Mesendoderm (in vitro differentiated cells): ENCODE data around the gene MGMT.

Source experiments
- DNase-seq: peaks from one replicate; pipeline ENCODE4 v3.0.0; 2013
- H2AK5ac ChIP-seq: 2 replicates; pipeline ENCODE4 v1.6.1; 2013; ENCODE audit warnings: low read length, inconsistent platforms
- H2BK120ac ChIP-seq: 2 replicates; pipeline ENCODE4 v1.6.1; 2013; ENCODE audit warnings: low read depth, mild to moderate bottlenecking, low read length, moderate library complexity, mixed read lengths
- H2BK15ac ChIP-seq: replicated peaks from 2 replicates; pipeline ENCODE4 v1.6.1; 2013; ENCODE audit warnings: low read depth, mild to moderate bottlenecking, moderate library complexity
- H2BK5ac ChIP-seq: 2 replicates; pipeline ENCODE4 v1.6.1; 2013; ENCODE audit warnings: low read length, inconsistent platforms
- H3K18ac ChIP-seq: 2 replicates; pipeline ENCODE4 v1.6.1; 2013; ENCODE audit warnings: mild to moderate bottlenecking, low read length, mixed read lengths
- H3K23ac ChIP-seq: one replicate; pipeline ENCODE4 v1.6.1; 2013; ENCODE audit warnings: low read length
- H3K27ac ChIP-seq: 2 replicates; pipeline ENCODE4 v1.5.1; 2013; ENCODE audit warnings: low read depth, mild to moderate bottlenecking, inconsistent platforms, low read length, moderate library complexity
- H3K27me3 ChIP-seq: 2 replicates; pipeline ENCODE4 v1.6.1; 2013; ENCODE audit warnings: low read length, control low read depth, mild to moderate bottlenecking, inconsistent platforms; ENCODE audit not compliant: insufficient read depth, poor library complexity
- H3K36me3 ChIP-seq: 2 replicates; pipeline ENCODE4 v1.6.1; 2013; ENCODE audit warnings: low read length, inconsistent platforms; ENCODE audit not compliant: control insufficient read depth, insufficient read depth
- H3K4ac ChIP-seq: one replicate; pipeline ENCODE4 v1.6.1; 2013; ENCODE audit warnings: low read depth, mild to moderate bottlenecking, low read length, moderate library complexity
- H3K4me1 ChIP-seq: 2 replicates; pipeline ENCODE4 v1.6.1; 2013; ENCODE audit warnings: low read depth, low read length, inconsistent platforms; ENCODE audit not compliant: control insufficient read depth
- H3K4me2 ChIP-seq: 2 replicates; pipeline ENCODE4 v1.6.1; 2013; ENCODE audit warnings: low read length
- H3K4me3 ChIP-seq: 2 replicates; pipeline ENCODE4 v1.5.1; 2013; ENCODE audit warnings: mild to moderate bottlenecking, low read length
- H3K56ac ChIP-seq: one replicate; pipeline ENCODE4 v1.6.1; 2013; ENCODE audit warnings: low read length
- H3K79me1 ChIP-seq: 2 replicates; pipeline ENCODE4 v1.6.1; 2013; ENCODE audit warnings: low read length, inconsistent platforms
- H3K79me2 ChIP-seq: 2 replicates; pipeline ENCODE4 v1.6.1; 2013; ENCODE audit warnings: mild to moderate bottlenecking, low read length; ENCODE audit not compliant: control insufficient read depth, insufficient read depth
- H3K9ac ChIP-seq: 2 replicates; pipeline ENCODE4 v1.6.1; 2013; ENCODE audit warnings: low read length, inconsistent platforms
- H4K5ac ChIP-seq: one replicate; pipeline ENCODE4 v1.6.1; 2013; ENCODE audit warnings: low read length
- H4K8ac ChIP-seq: one replicate; pipeline ENCODE4 v1.6.1; 2013; ENCODE audit warnings: low read depth, mild to moderate bottlenecking, control low read depth, low read length, moderate library complexity
- WGBS: extraction: QIAGEN DNeasy Blood & Tissue Kit; methylation state at CpG from one replicate; pipeline ENCODE4 v1.1.7; 2013; ENCODE audit warnings: low lambda C conversion rate, missing lambda C conversion rate; ENCODE audit not compliant: insufficient coverage; ENCODE audit errors: extremely low coverage; 5-methylcytosine and 5-hydroxymethylcytosine counted together

Gene MGMT

DNA sequence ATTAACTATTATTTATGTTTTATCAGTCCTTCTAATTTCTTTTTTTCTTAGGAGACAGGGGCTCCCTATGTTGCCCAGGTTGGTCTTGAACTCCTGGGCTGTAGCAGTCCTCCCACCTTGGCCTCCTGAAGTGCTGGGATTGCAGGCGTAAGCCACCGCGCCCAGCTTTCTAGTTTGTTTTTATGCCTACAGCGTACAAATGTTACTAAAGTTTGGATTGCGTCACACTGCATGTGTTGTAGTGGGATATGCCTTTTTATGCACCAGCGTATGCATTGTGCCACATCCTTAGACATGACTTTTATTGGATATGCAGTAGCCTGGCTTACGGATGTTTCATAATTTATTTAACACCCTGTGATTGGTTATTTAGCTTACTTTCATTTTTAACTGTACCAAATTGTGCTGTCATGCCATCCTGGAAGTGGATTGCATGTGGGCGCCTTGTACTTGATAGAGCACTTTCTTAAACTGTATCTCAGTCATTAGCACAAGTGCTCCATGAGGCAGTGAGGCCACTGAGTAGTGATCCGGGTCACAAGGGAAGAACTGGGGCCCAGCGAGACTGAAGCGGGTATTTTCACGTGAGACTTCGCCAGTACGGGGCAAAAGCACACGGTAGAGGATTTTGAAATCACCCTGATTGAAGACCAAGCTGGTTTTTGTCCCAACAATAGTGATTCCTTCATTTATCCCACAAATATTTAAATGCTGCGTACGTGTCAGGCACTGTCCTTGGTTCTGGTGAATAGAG lies 165.0 kb downstream of the MGMT start:
- Histone ChIP-seq H4K5ac (no peak overlapping the region), H3K27me3 (no peaks in the 10 kb centered on the region), H2BK15ac (no peak overlapping the region), H3K79me1 (no peaks in the 10 kb centered on the region), H2AK5ac (no peak overlapping the region), H2BK120ac (no peak overlapping the region), H2BK5ac (no peak overlapping the region), H4K8ac (no peak overlapping the region), H3K79me2 (no peaks in the 10 kb centered on the region), H3K23ac (no peak overlapping the region), H3K4me2 (no peak overlapping the region), H3K56ac (no peak overlapping the region), H3K18ac (no peak overlapping the region), H3K27ac (no peak overlapping the region), H3K36me3 (no peaks in the 10 kb centered on the region), H3K9ac (no peak overlapping the region), H3K4ac (no peak overlapping the region), H3K4me1 (no peaks in the 10 kb centered on the region), H3K4me3 (no peak overlapping the region)
- no peak for DNase-seq
- no CpG with 5 or more reads among the region's 17 CpGs for WGBS

DNA sequence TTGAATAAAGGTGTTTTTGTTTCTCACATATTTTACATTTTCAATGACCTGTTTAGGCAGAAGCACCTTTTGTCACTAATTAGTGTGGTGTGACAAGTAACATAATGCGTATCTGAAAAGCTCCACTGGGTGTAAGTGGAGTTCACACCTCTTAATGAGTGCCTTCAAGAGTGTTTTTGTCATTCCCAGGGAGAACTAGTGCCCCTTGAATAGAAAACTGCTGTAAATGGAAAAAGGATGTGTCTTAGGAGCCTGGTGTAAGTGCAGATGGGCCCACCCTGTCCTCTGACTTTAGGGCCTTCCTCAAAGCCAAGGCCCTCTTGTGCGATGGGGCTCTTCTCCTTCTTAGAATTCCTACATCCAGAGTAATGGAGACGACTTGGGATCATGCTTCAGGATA lies 170.0 kb downstream of the MGMT start:
- Histone ChIP-seq H3K9ac (no peak overlapping the region), H3K27me3 (no peaks in the 10 kb centered on the region), H3K4ac (no peak overlapping the region), H4K8ac (no peak overlapping the region), H3K27ac (no peak overlapping the region), H3K4me3 (no peak overlapping the region), H3K4me1 (no peaks in the 10 kb centered on the region), H3K4me2 (no peak overlapping the region), H2BK120ac (no peak overlapping the region), H2BK15ac (no peak overlapping the region), H3K36me3 (no peaks in the 10 kb centered on the region), H3K23ac (no peak overlapping the region), H4K5ac (no peak overlapping the region), H3K79me2 (no peaks in the 10 kb centered on the region), H2AK5ac (no peak overlapping the region), H3K18ac (no peak overlapping the region), H2BK5ac (no peak overlapping the region), H3K56ac (no peak overlapping the region), H3K79me1 (no peaks in the 10 kb centered on the region)
- DNase-seq: peak; percentile 79
- WGBS: no CpG with 5 or more reads among the region's 3 CpGs

GRCh38 chr10:129637846-129638245 lies 170.8 kb downstream of the MGMT start:
- no peaks in the 10 kb centered on the region for H3K36me3 ChIP-seq
- no peaks in the 10 kb centered on the region for H3K4me1 ChIP-seq
- H2AK5ac ChIP-seq: no peak overlapping the region
- H3K4me2 ChIP-seq: no peak overlapping the region
- no peak overlapping the region for H3K56ac ChIP-seq
- no peak overlapping the region for H4K8ac ChIP-seq
- H3K9ac ChIP-seq: no peak overlapping the region
- no peak overlapping the region for H2BK5ac ChIP-seq
- H3K79me1 ChIP-seq: no peaks in the 10 kb centered on the region
- H3K27me3 ChIP-seq: no peaks in the 10 kb centered on the region
- no peak overlapping the region for H3K23ac ChIP-seq
- no peak overlapping the region for H3K27ac ChIP-seq
- H3K4ac ChIP-seq: no peak overlapping the region
- no peak overlapping the region for H4K5ac ChIP-seq
- H3K18ac ChIP-seq: peak overlapping the region; percentile 12
- no peak overlapping the region for H2BK120ac ChIP-seq
- H3K79me2 ChIP-seq: no peaks in the 10 kb centered on the region
- H2BK15ac ChIP-seq: no peak overlapping the region
- WGBS: no CpG with 5 or more reads among the region's 5 CpGs
- H3K4me3 ChIP-seq: no peak overlapping the region
- no peak for DNase-seq

DNA sequence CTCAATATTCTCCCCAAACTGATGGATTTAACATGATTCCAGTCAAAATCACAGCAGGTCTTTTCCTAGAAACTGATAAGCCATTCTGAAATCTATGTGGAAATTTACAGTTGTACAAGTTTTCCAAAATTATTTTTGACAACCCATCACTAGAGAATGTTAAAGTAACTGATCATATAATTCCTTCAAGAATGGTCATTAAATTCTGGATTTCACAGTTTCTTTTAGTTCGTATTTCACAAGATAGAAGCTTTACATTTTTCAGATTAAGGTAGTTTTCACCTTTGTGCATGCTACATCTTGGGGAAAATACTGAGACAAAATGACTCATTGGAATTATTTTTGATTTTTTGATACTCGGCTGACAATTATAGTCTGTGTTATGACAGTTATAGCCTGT lies 174.3 kb downstream of the MGMT start:
- no peak overlapping the region for H3K18ac ChIP-seq

DNA sequence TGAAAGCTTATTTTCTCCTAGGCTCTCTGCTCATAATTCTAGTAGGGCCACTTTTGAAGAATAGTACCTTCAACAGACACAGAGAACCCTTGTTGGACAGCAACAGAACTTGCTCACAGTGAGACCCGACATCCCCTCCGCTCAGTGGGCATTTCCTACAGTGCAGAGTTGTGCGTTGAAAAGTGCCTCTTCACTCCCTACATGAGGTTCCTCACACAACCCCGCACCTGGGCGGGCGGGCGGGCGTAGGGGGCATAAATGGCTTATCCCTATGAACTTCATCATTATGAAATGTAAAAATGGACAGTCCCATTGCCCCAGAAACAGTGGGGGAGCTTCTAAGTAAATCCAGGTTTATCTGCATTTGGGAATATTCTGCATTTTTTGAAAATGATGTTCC lies 174.9 kb downstream of the MGMT start:
- no peaks in the 10 kb centered on the region for H3K36me3 ChIP-seq
- H4K8ac ChIP-seq: no peak overlapping the region
- no peaks in the 10 kb centered on the region for H3K79me1 ChIP-seq
- H3K4me2 ChIP-seq: no peak overlapping the region
- no peak overlapping the region for H3K56ac ChIP-seq
- no peak overlapping the region for H2BK5ac ChIP-seq
- no peak overlapping the region for H3K4ac ChIP-seq
- peak overlapping the region; percentile 19 for H2BK15ac ChIP-seq
- DNase-seq: no peak
- H3K4me3 ChIP-seq: no peak overlapping the region
- no peak overlapping the region for H2AK5ac ChIP-seq
- no peaks in the 10 kb centered on the region for H3K79me2 ChIP-seq
- WGBS: no CpG with 5 or more reads among the region's 8 CpGs
- no peak overlapping the region for H2BK120ac ChIP-seq
- H3K4me1 ChIP-seq: no peaks in the 10 kb centered on the region
- no peak overlapping the region for H3K27ac ChIP-seq
- H3K23ac ChIP-seq: no peak overlapping the region
- no peak overlapping the region for H3K9ac ChIP-seq
- H3K18ac ChIP-seq: no peak overlapping the region
- H4K5ac ChIP-seq: no peak overlapping the region
- no peaks in the 10 kb centered on the region for H3K27me3 ChIP-seq

More for the DNA sequence above, 174.3 kb downstream of the MGMT start:
- Histone ChIP-seq H3K79me2 (no peaks in the 10 kb centered on the region), H3K9ac (no peak overlapping the region), H3K36me3 (no peaks in the 10 kb centered on the region), H2BK5ac (no peak overlapping the region), H2BK120ac (no peak overlapping the region), H4K8ac (no peak overlapping the region), H3K79me1 (no peaks in the 10 kb centered on the region), H3K4ac (no peak overlapping the region), H4K5ac (no peak overlapping the region), H3K4me2 (no peak overlapping the region), H2BK15ac (no peak overlapping the region), H3K4me3 (no peak overlapping the region), H2AK5ac (no peak overlapping the region), H3K23ac (no peak overlapping the region), H3K56ac (no peak overlapping the region), H3K27ac (no peak overlapping the region), H3K27me3 (no peaks in the 10 kb centered on the region), H3K4me1 (no peaks in the 10 kb centered on the region)
- DNase-seq: no peak
- WGBS: no CpG with 5 or more reads among the region's 2 CpGs

GRCh38 chr10:129642427-129642826 lies 175.4 kb downstream of the MGMT start:
- Histone ChIP-seq H3K9ac (no peak overlapping the region), H3K23ac (no peak overlapping the region), H2BK15ac (no peak overlapping the region), H3K4me2 (no peak overlapping the region), H3K56ac (no peak overlapping the region), H3K27me3 (no peaks in the 10 kb centered on the region), H4K8ac (no peak overlapping the region), H3K18ac (no peak overlapping the region), H3K79me1 (no peaks in the 10 kb centered on the region), H2BK120ac (no peak overlapping the region), H3K27ac (no peak overlapping the region), H3K4me3 (no peak overlapping the region), H3K79me2 (no peaks in the 10 kb centered on the region), H2BK5ac (no peak overlapping the region), H2AK5ac (no peak overlapping the region), H3K36me3 (no peaks in the 10 kb centered on the region), H3K4me1 (no peaks in the 10 kb centered on the region), H4K5ac (no peak overlapping the region), H3K4ac (no peak overlapping the region)
- WGBS: no CpG with 5 or more reads among the region's 3 CpGs
- peak; percentile 79 for DNase-seq
